22Rv1 (cell line): ENCODE data around the gene TBC1D5.

ENCODE experiments used
- CTCF ChIP-seq: fragments of 450-650 bp; IDR thresholded peaks from 2 replicates; pipeline ENCODE4 v1.5.1; 2017; ENCODE audit warnings: mild to moderate bottlenecking
- ZFX ChIP-seq: fragments of 450-650 bp; IDR thresholded peaks from 2 replicates; pipeline ENCODE4 v1.6.1; 2017; ENCODE audit warnings: antibody characterized with exemption, borderline replicate concordance

- TF ChIP-seq CTCF (no peak), ZFX (no peak)
Measured at GRCh38 chr3:17259685-17260084, 482.7 kb downstream of the TBC1D5 start.
